Activated CD4-positive, CD25-positive, alpha-beta regulatory T cell treated with anti-CD3 and anti-CD28 coated beads, Interleukin-2, amount 50 U/mL, for 72 hours (primary cell): ENCODE measurements around the gene RHBDF2.

Experiments
- DNase-seq: peaks from one replicate; pipeline ENCODE4 v3.0.0; 2021

The RHBDF2 gene

DNA sequence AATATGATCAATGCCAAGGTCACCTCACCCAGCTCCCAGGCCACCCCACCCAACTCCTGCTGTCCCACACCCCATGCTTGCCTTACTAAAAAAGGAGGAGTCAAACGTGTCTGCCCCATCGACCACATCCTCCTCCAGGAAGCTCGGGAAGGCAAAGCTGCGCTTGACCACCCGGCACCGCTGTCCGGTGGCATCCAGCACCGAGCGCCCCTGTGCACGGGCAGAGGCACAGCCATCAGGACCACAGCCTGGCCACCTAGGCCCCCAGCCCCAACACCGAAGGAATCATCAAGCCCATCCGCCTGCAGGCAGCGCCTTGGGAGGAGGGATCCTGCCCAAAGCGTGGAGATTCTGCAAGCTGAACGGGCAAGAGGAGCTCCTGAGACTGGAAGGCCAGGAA is 23.6 kb downstream of the RHBDF2 start:
- no peak for DNase-seq

DNA sequence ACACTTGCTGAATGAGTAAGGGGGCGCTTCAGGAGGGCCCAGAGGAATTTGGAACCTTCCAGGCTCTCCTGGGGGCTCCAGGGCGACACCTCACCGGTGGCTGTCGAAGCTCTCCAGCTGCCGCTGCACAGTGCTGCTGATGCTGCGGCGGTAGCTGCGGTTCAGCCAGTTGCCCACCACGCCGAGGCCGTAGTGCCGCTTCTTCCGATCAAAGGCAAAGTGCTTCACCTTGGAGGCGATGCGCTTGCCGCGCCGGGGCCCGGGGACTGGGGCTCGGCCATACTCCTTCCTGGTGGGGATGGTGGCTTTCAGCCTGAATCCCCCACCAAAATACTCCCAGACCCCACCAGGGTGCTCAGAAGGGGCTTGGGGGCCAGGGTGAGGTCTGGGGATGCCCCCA is 24.5 kb downstream of the RHBDF2 start:
- no peak for DNase-seq

DNA sequence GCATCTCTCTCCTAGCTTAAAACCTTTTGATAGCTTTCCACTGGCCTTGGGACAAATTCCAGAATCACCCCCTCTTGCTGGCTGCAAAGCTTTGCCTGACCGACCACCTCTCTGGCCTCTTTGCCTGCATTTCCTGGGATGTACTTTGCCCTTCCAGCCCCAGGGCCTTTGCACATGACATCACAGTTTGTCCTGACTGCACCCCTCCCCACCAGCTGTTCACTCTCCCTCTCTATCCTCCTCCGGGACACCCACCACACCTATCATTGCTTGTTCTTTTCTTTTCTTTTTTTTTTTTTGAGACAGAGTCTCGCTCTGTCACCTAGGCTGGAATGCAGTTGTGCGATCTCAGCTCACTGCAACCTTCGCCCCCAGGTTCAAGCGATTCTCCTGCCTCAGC is 25.9 kb downstream of the RHBDF2 start:
- DNase-seq: no peak

DNA sequence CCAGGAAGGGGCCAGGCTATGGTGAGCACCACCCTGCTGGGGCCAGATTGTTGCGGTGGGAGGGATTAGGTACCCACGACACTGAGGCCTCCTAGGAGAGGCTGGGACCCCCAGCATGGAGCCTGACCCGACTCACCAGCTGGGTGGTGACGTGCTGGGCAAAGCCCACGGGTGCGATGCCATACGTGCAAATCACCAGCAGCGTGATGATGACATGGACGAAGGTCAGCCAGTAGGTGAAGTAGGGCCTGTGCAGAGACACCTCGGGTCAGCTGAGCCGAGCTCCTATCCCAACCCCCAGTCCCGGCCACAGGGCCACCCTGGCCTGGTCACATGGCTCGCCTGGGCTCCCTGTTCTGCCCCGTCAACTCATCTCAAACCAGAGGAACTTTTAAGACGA is 26.3 kb downstream of the RHBDF2 start:
- no peak for DNase-seq

DNA sequence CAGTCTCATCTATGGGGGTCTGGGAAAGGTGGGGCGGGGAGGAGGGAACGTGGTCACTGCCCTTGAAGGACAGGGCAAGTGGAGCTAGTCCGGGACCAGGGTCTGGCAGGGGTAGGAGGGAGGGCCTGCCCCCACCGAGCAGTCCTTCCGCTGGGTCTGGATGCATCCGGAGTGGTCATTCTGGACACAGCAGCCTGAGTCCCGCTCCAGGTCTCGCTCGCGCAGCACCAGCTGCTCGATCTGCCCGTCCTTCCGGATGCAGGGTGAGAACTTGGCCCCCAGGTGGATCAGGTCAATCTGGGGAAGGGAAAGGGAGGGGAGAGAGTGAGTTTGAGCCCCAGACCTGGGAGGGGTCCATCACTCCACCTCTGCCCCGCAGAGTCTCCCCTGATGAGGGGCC is 27.0 kb downstream of the RHBDF2 start:
- DNase-seq: no peak

DNA sequence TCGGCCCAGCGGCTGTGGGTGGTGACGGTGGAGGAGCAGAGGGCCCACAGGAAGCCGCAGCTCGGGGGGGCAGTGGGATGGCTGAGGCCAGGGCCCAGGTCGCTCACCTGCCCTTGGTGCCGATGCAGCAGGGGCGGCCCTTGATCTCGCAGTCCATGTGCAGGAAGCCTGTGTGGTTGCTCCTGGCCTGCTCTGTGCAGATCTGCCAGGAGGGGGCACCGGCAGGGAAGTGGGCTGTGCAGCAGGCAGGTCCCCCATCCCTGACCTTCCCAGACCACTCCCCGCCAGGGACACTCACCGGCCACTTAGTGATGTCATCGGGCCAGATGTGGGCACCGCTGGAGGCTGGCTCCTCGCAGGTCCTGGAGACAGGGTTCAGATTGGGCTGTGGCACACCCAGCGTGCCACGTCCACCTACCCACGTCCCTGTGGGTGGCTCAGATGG is 27.7 kb downstream of the RHBDF2 start:
- no peak for DNase-seq

DNA sequence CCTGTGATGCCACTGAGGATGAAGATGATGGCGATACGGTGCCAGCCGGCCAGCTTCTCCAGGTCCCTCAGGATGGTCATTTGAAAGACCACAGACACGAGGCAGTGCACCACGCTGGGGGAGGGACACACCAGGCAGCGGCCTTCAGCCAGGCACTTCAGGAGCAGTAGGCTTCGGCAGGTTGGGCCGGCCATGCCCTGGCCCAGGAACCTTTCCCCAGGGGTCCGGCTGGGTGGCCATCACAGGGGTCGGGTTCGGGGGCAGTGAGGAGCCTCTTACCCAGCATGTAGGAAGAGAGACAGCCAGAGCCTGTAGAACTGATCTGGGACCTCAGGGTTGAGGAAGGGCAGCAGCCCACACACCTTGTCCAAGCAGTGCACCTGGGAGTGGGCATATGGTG is 28.5 kb downstream of the RHBDF2 start:
- no peak for DNase-seq

DNA sequence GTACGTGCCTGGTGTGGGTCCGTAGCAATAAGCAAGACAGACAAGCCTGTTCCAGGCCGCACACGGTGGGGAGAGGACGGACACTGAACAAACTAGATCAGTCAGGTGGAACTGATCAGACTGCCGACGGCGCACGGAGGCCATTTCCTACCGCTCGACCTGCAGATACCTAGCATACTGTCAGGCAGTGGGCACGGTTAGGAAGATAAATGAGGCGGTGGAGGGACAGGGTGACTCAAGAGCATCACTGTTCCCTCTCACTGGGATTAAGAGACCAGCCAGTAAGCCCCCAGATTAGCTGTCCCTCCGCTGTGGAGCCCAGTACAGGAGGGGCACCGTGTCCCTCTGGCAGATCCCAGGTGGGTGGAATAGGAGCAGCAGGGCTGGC is 29.0 kb downstream of the RHBDF2 start:
- DNase-seq: no peak

DNA sequence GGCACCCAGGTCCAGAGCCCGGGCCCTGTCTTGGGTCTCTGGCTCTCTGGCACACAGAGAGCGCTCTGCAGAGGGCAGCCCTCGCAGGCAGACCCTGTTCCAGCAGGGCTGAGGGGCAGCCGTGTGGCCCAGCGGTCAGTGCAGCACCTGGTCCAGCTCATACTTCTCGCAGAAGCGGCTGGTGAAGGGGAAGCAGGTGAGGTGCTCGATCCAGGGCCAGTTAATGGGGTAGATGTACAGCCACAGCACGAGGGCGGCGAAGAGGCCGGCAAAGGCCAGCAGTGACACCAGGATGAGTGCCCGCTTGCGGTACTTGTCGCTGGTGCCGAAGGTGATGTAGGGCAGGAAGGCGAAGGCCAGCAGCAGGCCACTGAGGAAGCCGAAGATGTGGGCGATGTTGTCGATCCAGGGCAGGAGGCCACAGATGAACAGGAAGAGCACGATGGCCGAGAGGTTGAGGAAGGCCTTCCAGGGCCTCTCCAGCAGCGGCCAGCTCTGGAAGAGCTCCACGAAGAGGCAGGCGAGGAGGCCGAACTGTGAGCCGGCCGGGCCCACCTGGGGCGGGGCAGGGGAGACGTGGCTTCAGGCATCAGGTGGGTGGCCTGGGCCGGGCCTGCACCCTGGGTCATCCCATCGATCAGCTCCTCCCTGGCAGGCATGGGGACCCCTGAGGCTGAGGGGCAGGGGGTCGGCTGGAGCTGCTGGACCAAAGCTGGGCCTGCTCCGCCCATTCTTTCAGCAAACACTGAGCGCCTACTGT is 29.5 kb downstream of the RHBDF2 start:
- no peak for DNase-seq

DNA sequence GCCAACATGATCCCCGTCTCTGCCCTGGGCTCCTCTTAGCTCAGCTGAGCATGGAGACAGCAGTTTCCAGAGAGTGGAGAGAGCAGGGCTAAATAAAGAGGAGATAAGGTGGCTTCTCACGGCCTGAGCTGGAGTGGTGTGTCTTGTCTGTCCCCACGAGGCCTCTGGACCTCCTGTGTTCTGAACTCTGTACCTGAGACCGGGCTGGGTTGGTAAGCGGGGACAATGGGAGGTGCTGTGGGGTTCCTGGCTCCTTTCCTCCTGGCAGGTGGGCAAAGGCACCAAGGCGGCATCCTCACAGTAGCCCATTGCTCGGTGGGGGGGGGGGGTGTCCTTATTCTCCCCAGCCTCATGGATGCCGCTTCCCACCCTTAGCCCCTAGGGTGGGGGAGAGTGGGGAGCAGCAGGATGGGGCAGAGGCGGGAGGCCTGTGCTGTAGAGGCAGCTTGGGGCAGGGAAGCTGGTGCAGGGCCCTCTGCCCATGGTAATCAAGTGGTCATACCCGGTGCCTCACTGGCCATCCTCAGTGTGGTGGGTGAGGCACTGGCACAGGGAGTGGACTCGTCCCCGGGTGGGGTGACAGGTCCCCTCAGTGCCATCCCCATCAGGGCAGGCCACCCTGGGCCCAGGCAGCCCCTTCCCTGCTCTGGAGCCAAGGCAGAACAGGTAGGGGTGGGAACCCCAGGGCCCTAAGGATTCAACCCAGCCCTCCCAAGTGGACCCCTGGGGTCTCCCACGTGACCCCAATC is 31.1 kb downstream of the RHBDF2 start:
- no peak for DNase-seq

DNA sequence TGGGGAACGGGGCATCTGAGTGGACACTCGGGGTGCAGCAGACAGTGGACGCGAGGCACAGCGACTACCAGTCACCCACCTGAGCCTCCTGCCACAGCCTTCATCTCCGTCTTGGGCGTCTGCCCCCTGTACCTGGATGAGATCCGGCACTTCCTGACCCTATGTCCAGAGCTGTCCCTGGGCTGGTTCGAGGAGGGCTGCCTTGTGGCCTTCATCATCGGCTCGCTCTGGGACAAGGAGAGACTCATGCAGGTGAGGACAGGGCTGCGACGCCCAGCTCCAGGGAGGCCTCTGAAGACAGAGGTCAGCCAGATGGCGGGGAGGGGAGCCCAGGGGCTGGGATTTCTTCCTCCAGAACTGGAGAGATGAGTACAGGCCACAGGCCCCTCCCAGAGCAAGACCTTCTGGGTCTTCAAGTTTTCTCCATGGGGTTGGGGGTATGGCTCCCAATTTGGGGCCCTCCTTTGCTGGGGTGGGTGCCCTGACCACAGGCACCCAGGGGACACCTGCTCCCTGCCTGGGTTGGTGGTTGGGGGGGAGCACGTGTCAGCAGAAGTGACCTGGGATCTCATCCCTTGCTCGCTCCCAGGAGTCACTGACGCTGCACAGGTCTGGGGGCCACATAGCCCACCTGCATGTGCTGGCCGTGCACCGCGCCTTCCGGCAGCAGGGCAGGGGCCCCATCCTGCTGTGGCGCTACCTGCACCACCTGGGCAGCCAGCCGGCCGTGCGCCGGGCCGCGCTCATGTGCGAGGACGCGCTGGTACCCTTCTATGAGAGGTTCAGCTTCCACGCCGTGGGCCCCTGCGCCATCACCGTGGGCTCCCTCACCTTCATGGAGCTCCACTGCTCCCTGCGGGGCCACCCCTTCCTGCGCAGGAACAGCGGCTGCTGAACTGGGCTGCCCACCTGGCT is 31.9 kb downstream of the RHBDF2 start:
- DNase-seq: no peak

DNA sequence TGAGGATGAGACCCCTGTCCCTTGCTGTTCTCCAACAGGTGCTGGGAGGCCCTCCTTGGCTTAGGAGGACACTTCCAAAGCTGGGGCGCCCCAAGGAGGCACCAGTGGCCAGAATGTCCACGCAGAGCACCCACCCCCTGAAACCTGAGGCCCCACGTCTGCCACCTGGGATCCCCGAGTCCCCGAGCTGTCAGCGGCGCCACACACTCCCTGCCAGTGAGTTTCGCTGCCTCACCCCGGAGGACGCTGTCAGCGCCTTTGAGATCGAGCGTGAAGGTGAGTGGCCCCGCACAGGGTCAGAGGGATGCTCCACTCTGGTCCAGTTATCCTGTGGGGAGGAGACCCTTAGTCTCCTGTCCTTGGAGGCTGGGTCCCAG is 32.6 kb downstream of the RHBDF2 start:
- no peak for DNase-seq

DNA sequence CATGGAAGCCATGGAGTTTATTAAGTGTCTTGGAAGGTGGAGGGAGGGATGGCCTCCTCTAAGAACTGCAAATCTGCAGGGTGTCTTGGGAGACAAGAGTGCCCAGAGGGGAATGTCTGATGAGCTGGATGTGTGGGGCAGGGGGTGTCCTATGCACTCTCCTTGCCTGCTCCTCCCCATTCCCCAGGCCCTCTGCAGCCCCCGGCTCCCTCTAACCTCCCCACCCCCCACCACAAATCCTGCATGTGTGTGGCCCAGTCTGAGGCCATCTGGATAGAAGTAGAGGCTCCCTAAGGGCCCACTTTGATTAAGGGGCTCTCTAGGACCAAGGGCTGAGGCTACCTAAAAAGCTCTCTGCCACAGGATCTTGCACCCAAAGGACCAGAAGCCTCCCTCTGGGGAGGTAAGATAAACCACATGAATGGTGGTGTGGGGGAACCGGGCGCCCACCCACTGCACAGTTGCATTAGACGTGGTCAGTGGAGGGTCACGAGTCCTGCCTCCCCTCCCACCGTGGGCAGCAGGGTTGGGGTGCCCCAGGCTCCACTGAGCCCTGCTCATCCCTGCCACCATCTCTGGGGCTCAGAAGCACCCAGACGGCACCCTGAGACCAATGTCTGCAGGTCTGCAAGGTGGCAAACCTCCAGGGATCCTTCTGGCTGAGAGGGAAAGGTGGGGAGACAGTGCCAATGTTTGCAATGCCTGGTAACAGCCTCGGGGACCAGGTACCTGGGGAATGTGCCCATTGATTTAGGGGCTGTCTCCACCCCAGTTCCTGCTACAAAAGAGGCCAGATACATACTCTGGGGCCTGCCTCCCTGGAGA is 33.2 kb downstream of the RHBDF2 start:
- DNase-seq: no peak

DNA sequence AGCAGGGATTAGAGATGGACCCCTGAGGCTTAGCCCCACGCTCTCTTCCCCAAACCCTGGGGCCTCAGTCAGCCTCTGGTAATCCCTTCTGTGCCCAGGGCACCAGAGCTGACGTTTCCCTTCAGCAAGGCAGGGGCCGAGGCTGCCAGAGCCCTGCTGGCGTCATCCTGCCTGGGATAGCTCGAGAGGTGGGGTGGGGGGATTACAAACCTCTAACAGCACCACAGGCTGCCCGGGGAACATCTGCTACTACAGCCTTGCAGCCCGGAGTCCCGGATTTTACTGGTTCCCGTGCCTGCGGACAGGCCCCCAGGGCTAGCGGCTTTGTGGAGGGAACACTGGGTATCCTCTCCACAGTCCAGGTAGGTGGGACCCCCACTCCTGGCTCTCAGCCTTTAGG is 33.9 kb downstream of the RHBDF2 start, which contains the start of gene AANAT:
TSS of gene AANAT (plus strand) at position 238 of the 400 bp plus-strand sequence. CDS start 1,144 bp downstream, outside the sequence.
- DNase-seq: no peak

DNA sequence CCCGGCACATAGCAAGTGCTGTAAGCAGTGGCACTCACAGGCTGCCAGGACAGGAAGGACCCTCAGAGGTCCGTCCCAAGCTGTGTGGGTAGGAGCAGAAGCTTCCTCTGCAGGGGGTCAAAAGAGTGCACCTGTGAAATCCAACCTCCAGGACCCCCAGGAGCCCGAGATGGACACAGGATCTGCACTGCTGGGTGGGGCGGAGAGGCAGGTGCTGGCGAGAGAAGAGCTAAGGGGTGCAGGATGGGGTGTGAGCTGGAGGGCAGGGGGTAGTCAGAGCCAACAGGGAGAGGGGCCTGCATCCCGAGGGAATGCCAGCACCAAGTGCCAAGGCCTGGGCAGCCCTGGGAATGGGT is 34.5 kb downstream of the RHBDF2 start:
- no peak for DNase-seq

DNA sequence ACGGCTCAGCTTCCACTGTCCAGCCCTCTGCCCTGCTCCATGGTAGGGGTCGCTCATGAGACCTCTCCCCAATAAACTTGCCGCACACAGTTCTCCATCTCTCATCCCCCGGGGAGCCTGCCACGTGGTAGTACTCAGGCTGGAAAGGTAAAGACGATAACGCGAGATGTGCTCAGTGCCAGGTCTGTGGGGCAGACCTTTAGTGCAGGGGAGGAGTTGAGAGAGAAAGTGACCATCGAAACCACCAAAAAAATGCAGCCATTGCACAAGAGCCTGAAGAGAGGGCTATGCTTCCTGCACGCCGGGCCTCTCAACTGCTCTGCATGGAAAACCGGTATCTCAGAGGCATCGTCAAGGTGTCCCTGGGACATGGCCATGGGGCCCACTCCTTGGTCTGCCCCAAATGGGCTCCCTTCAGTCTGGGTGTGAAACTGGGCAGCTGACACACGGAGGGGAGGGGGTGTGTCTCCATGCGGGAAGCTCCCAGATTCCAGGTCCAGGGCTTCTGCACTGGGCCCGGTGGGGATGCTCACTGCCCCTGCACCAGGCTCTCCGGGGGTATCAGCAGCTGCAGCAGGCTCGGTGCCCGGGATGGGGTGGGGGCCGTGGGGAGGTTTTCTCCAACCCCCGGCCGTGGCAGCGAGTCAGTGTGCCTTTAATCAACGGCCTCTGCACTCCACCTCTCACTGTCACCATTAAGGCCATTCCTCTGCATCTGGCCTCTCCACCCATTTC is 38.5 kb downstream of the RHBDF2 start:
- no peak for DNase-seq

DNA sequence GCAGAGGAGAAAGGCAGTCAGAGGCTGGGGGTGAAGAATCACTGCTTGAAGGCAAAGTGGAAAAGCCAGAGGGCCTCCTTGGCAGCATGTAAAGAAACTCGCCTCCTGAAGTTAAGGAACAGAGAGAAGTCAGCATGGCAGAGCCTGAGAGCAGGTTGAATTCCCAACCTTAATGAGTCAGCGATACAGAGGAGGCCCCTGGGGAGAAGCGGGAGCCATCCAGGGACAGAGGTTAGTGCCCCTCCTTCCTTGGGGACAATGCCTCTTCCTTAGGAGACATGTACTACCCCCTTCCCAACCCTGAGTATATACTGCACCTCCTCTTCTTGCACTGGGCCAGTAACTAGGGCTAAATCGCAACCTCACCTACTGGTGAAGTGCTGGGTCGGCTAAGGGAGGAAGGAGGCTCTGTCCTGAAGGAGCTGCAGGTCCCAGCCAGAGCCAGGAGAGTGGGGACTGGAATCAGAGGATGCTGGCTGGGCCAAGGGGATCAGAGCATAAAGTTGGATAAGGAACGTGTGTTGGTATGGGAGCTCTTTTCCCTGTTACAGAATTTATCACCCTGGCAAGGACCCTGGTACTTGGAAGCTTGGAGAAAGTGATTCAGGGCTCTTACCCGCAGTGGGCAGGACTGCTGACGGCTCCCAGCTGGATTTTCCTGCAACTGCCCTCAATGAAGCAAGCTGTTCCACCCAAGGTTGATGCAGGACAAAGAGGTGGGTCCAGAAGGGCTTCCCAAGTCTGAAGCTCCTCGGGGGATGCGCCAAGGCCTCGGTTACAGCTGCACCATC is 39.3 kb downstream of the RHBDF2 start:
- DNase-seq: no peak

DNA sequence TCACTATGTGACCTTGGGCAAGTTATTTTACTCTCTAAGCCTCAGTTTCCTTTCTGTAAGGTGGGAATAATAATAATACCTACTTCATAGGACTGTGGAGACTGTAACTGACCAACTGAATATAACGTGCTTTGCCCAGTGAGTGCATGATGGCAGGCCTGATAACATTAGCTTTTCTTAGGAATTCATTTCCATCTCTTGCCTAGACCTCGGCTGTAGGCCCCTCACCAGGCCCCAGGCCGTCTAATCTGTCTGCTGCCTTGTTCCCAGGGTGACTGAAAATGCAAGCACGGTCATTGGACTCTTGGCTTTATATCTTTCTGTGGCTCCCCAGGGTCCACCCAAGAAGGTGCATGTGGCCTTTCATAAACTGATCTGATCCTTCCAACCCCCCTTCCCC is 41.5 kb downstream of the RHBDF2 start:
- DNase-seq: no peak

DNA sequence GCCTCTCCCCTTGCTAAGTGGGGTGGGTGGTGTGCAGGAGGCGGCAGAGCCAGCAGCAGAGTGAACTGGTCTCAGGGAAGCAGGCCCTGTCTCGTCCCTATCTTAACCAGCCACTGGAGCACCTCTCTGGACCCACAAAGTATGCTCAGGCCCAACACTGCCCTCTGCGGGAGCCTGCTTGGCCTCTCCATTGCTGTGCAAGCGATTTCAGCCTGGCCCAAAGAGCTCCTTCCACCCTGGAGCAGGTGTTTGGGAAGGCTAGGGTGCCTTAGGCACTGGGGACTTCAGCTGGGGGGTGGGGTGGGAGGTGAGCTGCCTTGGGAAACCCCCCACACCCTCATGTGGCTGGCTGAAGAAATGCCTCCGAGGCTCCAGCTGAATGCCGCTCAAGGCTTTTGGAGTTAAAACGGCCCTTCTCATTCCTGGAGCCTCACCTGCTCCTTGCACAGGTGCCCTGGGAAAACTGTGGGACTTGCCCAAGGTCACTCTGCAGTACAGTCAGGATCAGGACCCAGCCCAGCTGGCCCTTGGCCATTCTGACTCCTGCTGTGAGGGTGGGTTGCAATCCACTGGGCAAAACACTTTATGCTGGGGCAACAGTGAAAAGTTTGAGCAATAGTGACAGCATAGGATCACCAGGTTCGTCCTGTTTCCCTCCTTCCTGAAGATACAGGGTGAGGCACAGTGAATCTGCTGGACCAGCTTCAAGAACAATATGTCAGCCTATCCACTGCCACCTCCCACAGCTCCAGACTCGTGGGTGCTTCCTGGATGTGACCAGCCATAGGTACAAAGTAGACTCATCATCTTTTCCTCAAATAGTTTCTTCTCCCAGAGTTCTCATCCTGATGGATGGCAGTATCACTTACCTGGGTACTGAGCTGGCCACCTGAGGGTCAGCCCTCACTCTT is 42.4 kb downstream of the RHBDF2 start:
- DNase-seq: no peak

DNA sequence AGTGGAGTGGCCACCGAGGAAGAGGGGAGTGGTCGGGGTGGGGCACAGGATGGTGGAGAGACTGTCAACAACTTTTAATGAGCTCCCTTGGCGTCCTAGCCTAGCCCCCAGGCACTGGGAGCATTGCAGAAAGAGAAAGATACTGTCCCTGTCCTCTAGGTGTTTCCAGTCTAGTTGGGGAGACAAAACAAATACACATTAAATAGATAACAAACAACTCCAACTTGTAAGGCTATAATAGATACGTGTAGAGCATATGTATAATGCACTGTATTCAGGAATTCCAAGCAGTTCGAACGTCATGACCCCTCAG is 47.8 kb downstream of the RHBDF2 start:
- DNase-seq: no peak
